HL-60 (cell line): Measurements from ENCODE around the gene CHMP6.

Source experiments
- DNase-seq, 2 experiments: peaks; one replicate each; pipeline ENCODE4 v3.0.0-alpha.2; 2010 to 2020; ENCODE audit warnings: low read depth in 1 of 2, low spot score in 1 of 2
- H3K27ac ChIP-seq: fragments of 250-450 bp; sonication (Bioruptor Pico); replicated peaks from 2 replicates; pipeline ENCODE4 v1.5.1; 2020; ENCODE audit warnings: mild to moderate bottlenecking, moderate library complexity
- H3K27me3 ChIP-seq: fragments of 250-450 bp; sonication (Bioruptor Pico); 2 replicates; pipeline ENCODE4 v1.5.1; 2021; ENCODE audit warnings: mild to moderate bottlenecking, moderate library complexity; ENCODE audit not compliant: insufficient read depth, poor library complexity, severe bottlenecking
- H3K4me3 ChIP-seq: replicated peaks from 2 replicates; pipeline ENCODE4 v1.5.1; 2011; ENCODE audit warnings: mild to moderate bottlenecking, control low read depth, low read length; ENCODE audit not compliant: insufficient read depth
- GABPA ChIP-seq: IDR thresholded peaks from 2 replicates; pipeline ENCODE4 v1.6.1; 2012; ENCODE audit warnings: low read depth
- POLR2AphosphoS5 ChIP-seq: IDR thresholded peaks from 2 replicates; pipeline ENCODE4 v1.6.1; 2012; ENCODE audit warnings: low read depth
- SPI1 ChIP-seq: IDR thresholded peaks from 2 replicates; pipeline ENCODE4 v1.6.1; 2012; ENCODE audit warnings: low read depth, mild to moderate bottlenecking, borderline replicate concordance
- TF ChIP-seq, protein P1 (sequence below): IDR thresholded peaks from one replicate; pipeline ENCODE4 v1.5.1; 2011; ENCODE audit warnings: low read length, control low read depth, inconsistent platforms; ENCODE audit not compliant: insufficient read depth
- TF ChIP-seq, protein P2 (sequence below): IDR thresholded peaks from 2 replicates; pipeline ENCODE4 v1.6.1; 2012; ENCODE audit warnings: low read depth; ENCODE audit not compliant: insufficient replicate concordance

CHMP6 gene

DNA sequence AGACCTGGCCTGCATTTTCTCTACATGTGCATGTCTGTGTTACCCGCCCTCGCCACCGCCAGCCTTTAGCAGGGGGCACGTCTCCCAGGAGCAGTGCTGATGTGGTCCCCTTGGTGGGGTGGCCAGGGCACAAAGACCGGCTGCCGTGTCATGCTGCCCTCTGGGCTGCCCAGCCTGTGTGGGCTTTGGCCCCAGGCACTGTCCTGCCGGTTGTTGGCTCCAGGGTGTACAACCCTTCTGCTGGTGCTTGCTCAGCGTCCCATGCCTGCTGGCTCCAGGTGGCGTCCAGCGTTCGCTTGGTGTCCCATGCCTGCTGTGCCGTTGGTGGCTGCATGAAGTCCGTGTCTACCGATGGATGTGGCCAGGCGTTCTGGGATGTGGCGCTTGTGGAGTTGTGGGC is 47.5 kb downstream of the CHMP6 start:
- Histone ChIP-seq H3K27ac (no peak overlapping the region), H3K27me3 (peaks cover 16% of the 10 kb centered on the region), H3K4me3 (no peak overlapping the region)
- no peak for TF ChIP-seq GABPA
- no peak for TF ChIP-seq POLR2AphosphoS5
- TF ChIP-seq SPI1 = no peak
- TF ChIP-seq, protein P1, sequence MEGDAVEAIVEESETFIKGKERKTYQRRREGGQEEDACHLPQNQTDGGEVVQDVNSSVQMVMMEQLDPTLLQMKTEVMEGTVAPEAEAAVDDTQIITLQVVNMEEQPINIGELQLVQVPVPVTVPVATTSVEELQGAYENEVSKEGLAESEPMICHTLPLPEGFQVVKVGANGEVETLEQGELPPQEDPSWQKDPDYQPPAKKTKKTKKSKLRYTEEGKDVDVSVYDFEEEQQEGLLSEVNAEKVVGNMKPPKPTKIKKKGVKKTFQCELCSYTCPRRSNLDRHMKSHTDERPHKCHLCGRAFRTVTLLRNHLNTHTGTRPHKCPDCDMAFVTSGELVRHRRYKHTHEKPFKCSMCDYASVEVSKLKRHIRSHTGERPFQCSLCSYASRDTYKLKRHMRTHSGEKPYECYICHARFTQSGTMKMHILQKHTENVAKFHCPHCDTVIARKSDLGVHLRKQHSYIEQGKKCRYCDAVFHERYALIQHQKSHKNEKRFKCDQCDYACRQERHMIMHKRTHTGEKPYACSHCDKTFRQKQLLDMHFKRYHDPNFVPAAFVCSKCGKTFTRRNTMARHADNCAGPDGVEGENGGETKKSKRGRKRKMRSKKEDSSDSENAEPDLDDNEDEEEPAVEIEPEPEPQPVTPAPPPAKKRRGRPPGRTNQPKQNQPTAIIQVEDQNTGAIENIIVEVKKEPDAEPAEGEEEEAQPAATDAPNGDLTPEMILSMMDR = no peak
- TF ChIP-seq, protein P2, sequence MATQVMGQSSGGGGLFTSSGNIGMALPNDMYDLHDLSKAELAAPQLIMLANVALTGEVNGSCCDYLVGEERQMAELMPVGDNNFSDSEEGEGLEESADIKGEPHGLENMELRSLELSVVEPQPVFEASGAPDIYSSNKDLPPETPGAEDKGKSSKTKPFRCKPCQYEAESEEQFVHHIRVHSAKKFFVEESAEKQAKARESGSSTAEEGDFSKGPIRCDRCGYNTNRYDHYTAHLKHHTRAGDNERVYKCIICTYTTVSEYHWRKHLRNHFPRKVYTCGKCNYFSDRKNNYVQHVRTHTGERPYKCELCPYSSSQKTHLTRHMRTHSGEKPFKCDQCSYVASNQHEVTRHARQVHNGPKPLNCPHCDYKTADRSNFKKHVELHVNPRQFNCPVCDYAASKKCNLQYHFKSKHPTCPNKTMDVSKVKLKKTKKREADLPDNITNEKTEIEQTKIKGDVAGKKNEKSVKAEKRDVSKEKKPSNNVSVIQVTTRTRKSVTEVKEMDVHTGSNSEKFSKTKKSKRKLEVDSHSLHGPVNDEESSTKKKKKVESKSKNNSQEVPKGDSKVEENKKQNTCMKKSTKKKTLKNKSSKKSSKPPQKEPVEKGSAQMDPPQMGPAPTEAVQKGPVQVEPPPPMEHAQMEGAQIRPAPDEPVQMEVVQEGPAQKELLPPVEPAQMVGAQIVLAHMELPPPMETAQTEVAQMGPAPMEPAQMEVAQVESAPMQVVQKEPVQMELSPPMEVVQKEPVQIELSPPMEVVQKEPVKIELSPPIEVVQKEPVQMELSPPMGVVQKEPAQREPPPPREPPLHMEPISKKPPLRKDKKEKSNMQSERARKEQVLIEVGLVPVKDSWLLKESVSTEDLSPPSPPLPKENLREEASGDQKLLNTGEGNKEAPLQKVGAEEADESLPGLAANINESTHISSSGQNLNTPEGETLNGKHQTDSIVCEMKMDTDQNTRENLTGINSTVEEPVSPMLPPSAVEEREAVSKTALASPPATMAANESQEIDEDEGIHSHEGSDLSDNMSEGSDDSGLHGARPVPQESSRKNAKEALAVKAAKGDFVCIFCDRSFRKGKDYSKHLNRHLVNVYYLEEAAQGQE = no peak
- no peak for DNase-seq

GRCh38 chr17:81039854-81040758 is 48.5 kb downstream of the CHMP6 start:
- H3K4me3 ChIP-seq = no peak overlapping the region
- H3K27me3 ChIP-seq = peaks cover 16% of the 10 kb centered on the region
- no peak for DNase-seq
- TF ChIP-seq SPI1 (no peak), POLR2AphosphoS5 (no peak), GABPA (no peak)
- TF ChIP-seq, protein P2 = no peak
- TF ChIP-seq, protein P1 = no peak
- H3K27ac ChIP-seq = no peak overlapping the region

DNA sequence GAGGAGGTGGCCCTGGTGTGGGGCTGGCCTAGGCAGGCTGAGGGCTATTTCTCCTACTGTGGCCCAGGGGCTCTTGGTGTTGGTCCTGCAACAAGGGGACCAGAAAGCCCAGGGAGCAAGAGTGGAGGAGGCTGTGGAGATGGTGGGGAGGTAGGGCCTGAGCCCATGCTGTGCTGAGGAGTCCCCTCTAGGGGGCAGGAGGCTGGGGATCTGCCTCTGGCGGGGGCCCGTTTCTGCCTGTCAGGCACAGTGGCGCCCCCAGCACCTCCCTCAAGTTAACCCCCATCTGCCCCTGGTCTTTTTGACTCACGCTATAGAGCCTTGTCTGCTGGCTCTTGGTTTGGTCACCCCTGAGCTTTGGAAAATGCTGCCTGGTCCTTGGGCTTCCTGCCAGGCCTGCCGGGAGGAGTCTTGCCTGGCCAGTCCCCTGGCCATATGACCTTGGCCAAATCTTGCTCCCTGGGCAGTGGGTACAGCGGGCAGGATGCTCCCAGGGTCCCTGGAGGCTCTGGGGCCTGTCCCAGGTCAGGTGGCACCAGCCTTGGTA is 49.2 kb downstream of the CHMP6 start:
- no peak overlapping the region for H3K4me3 ChIP-seq
- no peak for DNase-seq
- no peak for TF ChIP-seq POLR2AphosphoS5
- TF ChIP-seq, protein P2 = no peak
- TF ChIP-seq GABPA = no peak
- TF ChIP-seq, protein P1 = peak; percentile 37
- no peak for TF ChIP-seq SPI1
- H3K27me3 ChIP-seq = peaks cover 13% of the 10 kb centered on the region
- no peak overlapping the region for H3K27ac ChIP-seq
